Neuron (in vitro differentiated cells): ENCODE data around the gene PIK3R6.
"Not testable (repeated sequence)": the region's sequence is repeated elsewhere in the genome, so short reads cannot be mapped to it uniquely, and the experiment has no call there.

ENCODE experiments used
- H2AFZ ChIP-seq: one replicate; pipeline ENCODE4 v1.6.1; 2013; ENCODE audit warnings: low read depth, mild to moderate bottlenecking, inconsistent platforms, low read length, moderate library complexity
- H3K27me3 ChIP-seq: one replicate; pipeline ENCODE4 v1.6.1; 2013; ENCODE audit warnings: low read length; ENCODE audit not compliant: insufficient read depth
- H3K36me3 ChIP-seq: one replicate; pipeline ENCODE4 v1.6.1; 2013; ENCODE audit warnings: low read length; ENCODE audit not compliant: insufficient read depth
- H3K4me1 ChIP-seq: one replicate; pipeline ENCODE4 v1.6.1; 2013; ENCODE audit warnings: low read length; ENCODE audit not compliant: insufficient read depth
- H3K4me3 ChIP-seq: 2 replicates; pipeline ENCODE4 v1.5.1; 2013; ENCODE audit warnings: mild to moderate bottlenecking, low read length, moderate library complexity
- H3K9me3 ChIP-seq: one replicate; pipeline ENCODE4 v1.6.1; 2013; ENCODE audit warnings: low read length

Gene PIK3R6

GRCh38 chr17:8862213-8863056 lies 5.0 kb downstream of the PIK3R6 start:
- no peaks in the 10 kb centered on the region for H3K9me3 ChIP-seq
- no peak overlapping the region for H3K4me3 ChIP-seq
- H3K36me3 ChIP-seq, result no peaks in the 10 kb centered on the region
- peaks cover 7% of the 10 kb centered on the region for H3K4me1 ChIP-seq
- no peak overlapping the region for H2AFZ ChIP-seq
- H3K27me3 ChIP-seq, result no peaks in the 10 kb centered on the region

GRCh38 chr17:8861495-8862181 lies 5.8 kb downstream of the PIK3R6 start:
- H3K4me3 ChIP-seq, result no peak overlapping the region
- H3K4me1 ChIP-seq, result peaks cover 12% of the 10 kb centered on the region
- no peaks in the 10 kb centered on the region for H3K27me3 ChIP-seq
- no peaks in the 10 kb centered on the region for H3K9me3 ChIP-seq
- H3K36me3 ChIP-seq, result no peaks in the 10 kb centered on the region
- H2AFZ ChIP-seq, result no peak overlapping the region

- Histone ChIP-seq H3K9me3 (no peaks in the 10 kb centered on the region), H3K36me3 (no peaks in the 10 kb centered on the region), H3K27me3 (no peaks in the 10 kb centered on the region), H3K4me1 (peaks cover 12% of the 10 kb centered on the region), H3K4me3 (no peak overlapping the region), H2AFZ (no peak overlapping the region)
Observed at GRCh38 chr17:8859804-8860430, 7.6 kb downstream of the PIK3R6 start.

GRCh38 chr17:8859027-8859803 lies 8.3 kb downstream of the PIK3R6 start:
- Histone ChIP-seq H3K4me3 (no peak overlapping the region), H3K27me3 (no peaks in the 10 kb centered on the region)

GRCh38 chr17:8857919-8858318 lies 9.6 kb downstream of the PIK3R6 start:
- no peak overlapping the region for H3K4me3 ChIP-seq
- H2AFZ ChIP-seq, result no peak overlapping the region
- H3K4me1 ChIP-seq, result peaks cover 12% of the 10 kb centered on the region
- H3K27me3 ChIP-seq, result no peaks in the 10 kb centered on the region
- no peaks in the 10 kb centered on the region for H3K36me3 ChIP-seq
- no peaks in the 10 kb centered on the region for H3K9me3 ChIP-seq

More at GRCh38 chr17:8859027-8859803, 8.3 kb downstream of the PIK3R6 start:
- Histone ChIP-seq H3K36me3 (no peaks in the 10 kb centered on the region), H3K4me1 (peaks cover 12% of the 10 kb centered on the region), H2AFZ (no peak overlapping the region), H3K9me3 (no peaks in the 10 kb centered on the region)

- Histone ChIP-seq H3K4me3 (no peak overlapping the region), H3K27me3 (no peaks in the 10 kb centered on the region), H3K36me3 (no peaks in the 10 kb centered on the region), H3K9me3 (no peaks in the 10 kb centered on the region), H3K4me1 (peaks cover 12% of the 10 kb centered on the region), H2AFZ (no peak overlapping the region)
Observed at GRCh38 chr17:8856869-8857575, 10.5 kb downstream of the PIK3R6 start.

- not testable (repeated sequence) for H3K4me3 ChIP-seq, H3K36me3 ChIP-seq, H3K27me3 ChIP-seq, H2AFZ ChIP-seq, H3K9me3 ChIP-seq
- H3K4me1 ChIP-seq, result peaks cover 12% of the 10 kb centered on the region
Observed at GRCh38 chr17:8856205-8856603, 11.3 kb downstream of the PIK3R6 start.

- Histone ChIP-seq H3K36me3 (no peaks in the 10 kb centered on the region), H3K4me3 (no peak overlapping the region), H3K27me3 (no peaks in the 10 kb centered on the region), H3K9me3 (no peaks in the 10 kb centered on the region), H3K4me1 (peaks cover 12% of the 10 kb centered on the region), H2AFZ (no peak overlapping the region)
Observed at GRCh38 chr17:8855477-8856204, 11.8 kb downstream of the PIK3R6 start.

GRCh38 chr17:8851600-8851999 lies 15.9 kb downstream of the PIK3R6 start:
- H3K4me1 ChIP-seq, result no peaks in the 10 kb centered on the region
- no peak overlapping the region for H3K4me3 ChIP-seq
- H2AFZ ChIP-seq, result no peak overlapping the region
- no peaks in the 10 kb centered on the region for H3K9me3 ChIP-seq
- H3K36me3 ChIP-seq, result no peaks in the 10 kb centered on the region
- no peaks in the 10 kb centered on the region for H3K27me3 ChIP-seq

GRCh38 chr17:8849311-8850041 lies 18.0 kb downstream of the PIK3R6 start:
- H3K27me3 ChIP-seq, result no peaks in the 10 kb centered on the region
- H3K9me3 ChIP-seq, result no peaks in the 10 kb centered on the region
- H2AFZ ChIP-seq, result no peak overlapping the region
- H3K4me1 ChIP-seq, result no peaks in the 10 kb centered on the region
- H3K4me3 ChIP-seq, result no peak overlapping the region
- H3K36me3 ChIP-seq, result no peaks in the 10 kb centered on the region

- no peaks in the 10 kb centered on the region for H3K9me3 ChIP-seq
- no peak overlapping the region for H3K4me3 ChIP-seq
- no peaks in the 10 kb centered on the region for H3K27me3 ChIP-seq
- H2AFZ ChIP-seq, result no peak overlapping the region
- H3K4me1 ChIP-seq, result no peaks in the 10 kb centered on the region
- H3K36me3 ChIP-seq, result no peaks in the 10 kb centered on the region
Observed at GRCh38 chr17:8847891-8848290, 19.6 kb downstream of the PIK3R6 start.
